ENCODE measurements around the gene FDXR.

Gene FDXR

DNA sequence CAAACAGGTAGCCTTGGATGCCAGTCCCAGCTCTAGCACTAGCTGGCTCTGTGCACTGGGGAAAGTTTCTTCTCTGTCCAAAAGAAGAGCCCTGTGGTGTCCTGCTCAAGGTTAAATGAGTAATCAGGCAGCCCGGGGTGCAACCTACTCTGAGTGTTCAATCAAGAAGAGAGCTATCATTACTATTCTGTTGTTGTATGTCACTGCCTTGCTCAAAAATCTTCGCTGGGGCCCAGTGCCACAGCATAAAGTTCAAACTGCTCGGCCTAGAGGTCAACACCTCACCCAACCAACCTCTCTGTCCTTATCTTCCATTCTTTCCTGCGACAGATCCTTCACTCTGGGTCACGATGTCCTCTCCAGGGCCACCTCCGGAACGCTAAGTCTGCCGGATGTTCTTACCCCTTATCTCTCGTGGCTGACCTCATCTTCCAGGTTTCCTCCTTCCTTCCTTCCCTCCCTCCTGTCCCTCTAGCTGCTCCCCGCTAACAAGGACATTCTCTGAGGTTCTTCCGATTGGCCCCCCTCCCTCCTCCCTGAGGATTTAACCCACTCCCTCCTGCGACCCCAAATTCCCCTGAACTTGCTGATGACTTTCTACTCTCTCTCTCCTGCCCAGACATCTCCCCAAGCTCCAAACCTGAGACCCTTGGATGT is 4.4 kb downstream of the FDXR start:
- Mint-ChIP-seq H3K36me3 (no peaks in the 10 kb centered on the region), H3K9me3 (no peaks in the 10 kb centered on the region), H3K4me1 (peaks cover 17% of the 10 kb centered on the region), H3K27ac (no peak overlapping the region), H3K27me3 (no peaks in the 10 kb centered on the region), H3K4me3 (no peak overlapping the region)

DNA sequence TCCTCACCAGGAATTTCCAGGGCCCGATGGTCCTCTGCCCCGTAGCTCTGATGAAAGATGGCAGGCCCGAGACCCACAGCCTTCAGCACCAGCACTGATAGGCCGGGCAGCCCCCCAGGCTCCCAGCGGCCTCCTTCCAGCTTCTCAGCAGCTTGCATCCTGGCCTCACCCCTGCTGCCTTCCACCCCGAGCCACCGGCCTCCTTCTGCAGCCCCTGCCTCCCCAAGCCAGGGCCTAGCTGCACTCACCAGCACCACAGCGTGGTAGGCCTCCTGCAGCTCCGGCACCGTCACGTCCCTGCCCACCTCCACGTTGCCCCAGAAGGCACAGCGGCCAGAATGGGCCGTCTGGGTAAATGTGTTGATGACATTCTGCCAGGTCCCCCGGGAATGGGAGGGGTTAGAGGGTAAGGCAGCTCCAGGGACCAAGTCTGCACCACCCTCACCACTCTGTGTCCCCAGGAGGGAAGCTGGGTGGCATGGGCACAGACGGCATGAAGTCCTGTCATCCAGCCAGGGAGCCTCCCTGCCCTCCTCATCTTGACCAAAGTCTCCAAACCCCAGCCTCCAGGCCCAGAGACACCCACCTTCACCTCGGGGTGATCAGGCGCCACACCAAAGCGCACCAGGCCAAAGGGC is 6.5 kb downstream of the FDXR start:
- H3K27ac Mint-ChIP-seq = no peak overlapping the region
- H3K27me3 Mint-ChIP-seq = peaks cover 1% of the 10 kb centered on the region
- peaks cover 10% of the 10 kb centered on the region for H3K4me1 Mint-ChIP-seq
- H3K4me3 Mint-ChIP-seq = no peak overlapping the region
- H3K36me3 Mint-ChIP-seq = no peaks in the 10 kb centered on the region
- H3K9me3 Mint-ChIP-seq = no peaks in the 10 kb centered on the region

DNA sequence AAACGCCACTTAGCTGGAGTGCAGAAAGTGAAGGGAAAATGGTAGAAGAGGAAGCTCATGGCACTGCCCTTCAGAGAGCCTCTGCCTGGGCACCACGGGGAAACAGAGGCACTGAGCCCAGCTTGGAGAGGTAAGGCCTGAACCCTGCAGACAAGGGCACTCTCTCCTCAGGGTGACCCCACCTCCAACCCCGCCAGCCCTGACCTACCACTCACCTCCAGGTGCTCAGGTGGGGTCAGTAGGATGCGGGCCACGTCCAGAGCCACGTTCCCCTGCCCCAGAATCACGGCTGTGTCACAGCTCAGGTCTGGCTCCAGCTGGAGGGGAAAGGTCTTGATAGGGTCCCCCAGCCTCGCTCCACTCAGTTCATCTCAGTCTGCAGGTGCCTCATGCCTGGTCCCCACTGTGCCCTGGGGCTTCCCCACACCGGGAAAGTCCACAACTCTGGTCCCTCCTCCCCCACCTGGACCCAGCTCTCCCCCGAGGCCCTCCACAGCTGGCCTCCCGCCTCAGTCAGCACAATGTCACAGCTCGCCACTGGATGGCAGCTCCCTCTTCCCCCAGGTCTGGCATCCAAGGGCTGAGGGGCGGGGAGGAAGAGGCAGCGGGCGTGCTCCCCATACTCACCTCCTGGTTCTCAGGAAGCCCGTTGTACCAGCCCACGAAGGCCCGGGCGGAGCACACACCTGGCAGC is 7.1 kb downstream of the FDXR start:
- Mint-ChIP-seq H3K36me3 (no peaks in the 10 kb centered on the region), H3K27me3 (peaks cover 1% of the 10 kb centered on the region), H3K27ac (no peak overlapping the region), H3K4me3 (no peak overlapping the region), H3K4me1 (peaks cover 10% of the 10 kb centered on the region), H3K9me3 (no peaks in the 10 kb centered on the region)

DNA sequence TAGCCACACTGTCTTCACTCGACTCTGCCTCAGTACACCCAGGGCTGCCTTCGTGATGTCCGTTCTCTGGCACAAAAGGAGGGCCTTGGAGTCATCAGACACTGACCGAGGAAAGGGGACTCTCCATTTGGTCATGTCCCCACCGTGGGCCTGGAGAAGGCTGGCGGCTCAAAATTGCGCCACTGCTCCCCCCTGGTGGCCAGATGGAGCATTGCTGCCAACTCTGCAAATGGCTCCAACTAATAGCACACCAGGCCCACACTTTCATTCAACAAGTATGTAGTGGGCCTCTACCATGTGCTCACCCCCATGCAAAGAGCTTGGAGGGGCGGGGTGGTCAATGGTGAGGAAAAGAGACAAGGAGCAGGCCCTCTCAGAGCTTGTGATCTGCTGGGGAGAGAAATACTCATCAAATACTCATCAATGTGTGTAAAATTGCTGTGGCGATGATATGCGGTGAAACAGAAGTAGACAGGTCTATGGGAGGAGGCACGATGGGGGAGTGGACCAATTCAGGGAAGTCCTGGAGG is 7.9 kb downstream of the FDXR start:
- Mint-ChIP-seq H3K27me3 (peaks cover 3% of the 10 kb centered on the region), H3K27ac (no peak overlapping the region), H3K36me3 (no peaks in the 10 kb centered on the region), H3K4me1 (peaks cover 10% of the 10 kb centered on the region), H3K4me3 (no peak overlapping the region), H3K9me3 (no peaks in the 10 kb centered on the region)

DNA sequence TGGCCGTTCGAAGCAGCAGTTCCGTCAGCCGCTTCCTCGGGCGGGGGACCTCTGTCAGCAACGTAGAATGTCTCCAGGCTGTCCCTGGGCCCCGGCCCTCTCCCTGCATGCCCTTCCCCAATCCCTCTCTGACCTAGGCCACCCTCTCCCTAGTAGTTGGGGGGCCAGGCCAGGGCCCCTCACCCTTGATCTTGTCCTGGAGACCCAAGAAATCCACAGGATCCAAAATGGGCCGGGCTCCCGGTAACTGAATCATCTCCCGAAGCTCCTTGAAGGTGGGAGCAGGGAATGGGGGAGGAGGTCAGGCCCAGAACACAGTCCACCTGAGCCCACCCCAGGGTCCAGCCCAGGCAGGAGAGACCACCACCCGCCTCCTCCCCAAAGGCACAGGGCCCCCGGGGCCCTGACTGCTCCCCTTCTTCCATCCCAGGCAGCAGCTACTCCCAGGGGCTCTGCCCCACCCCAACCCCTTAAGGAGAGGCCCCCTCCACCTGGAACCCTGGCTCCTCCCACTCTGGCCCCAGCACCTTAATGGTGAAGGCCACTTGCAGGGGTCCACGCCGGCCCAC is 8.4 kb downstream of the FDXR start:
- H3K27ac Mint-ChIP-seq = no peak overlapping the region
- H3K4me1 Mint-ChIP-seq = peaks cover 10% of the 10 kb centered on the region
- no peaks in the 10 kb centered on the region for H3K9me3 Mint-ChIP-seq
- H3K27me3 Mint-ChIP-seq = peaks cover 3% of the 10 kb centered on the region
- no peak overlapping the region for H3K4me3 Mint-ChIP-seq
- H3K36me3 Mint-ChIP-seq = no peaks in the 10 kb centered on the region

DNA sequence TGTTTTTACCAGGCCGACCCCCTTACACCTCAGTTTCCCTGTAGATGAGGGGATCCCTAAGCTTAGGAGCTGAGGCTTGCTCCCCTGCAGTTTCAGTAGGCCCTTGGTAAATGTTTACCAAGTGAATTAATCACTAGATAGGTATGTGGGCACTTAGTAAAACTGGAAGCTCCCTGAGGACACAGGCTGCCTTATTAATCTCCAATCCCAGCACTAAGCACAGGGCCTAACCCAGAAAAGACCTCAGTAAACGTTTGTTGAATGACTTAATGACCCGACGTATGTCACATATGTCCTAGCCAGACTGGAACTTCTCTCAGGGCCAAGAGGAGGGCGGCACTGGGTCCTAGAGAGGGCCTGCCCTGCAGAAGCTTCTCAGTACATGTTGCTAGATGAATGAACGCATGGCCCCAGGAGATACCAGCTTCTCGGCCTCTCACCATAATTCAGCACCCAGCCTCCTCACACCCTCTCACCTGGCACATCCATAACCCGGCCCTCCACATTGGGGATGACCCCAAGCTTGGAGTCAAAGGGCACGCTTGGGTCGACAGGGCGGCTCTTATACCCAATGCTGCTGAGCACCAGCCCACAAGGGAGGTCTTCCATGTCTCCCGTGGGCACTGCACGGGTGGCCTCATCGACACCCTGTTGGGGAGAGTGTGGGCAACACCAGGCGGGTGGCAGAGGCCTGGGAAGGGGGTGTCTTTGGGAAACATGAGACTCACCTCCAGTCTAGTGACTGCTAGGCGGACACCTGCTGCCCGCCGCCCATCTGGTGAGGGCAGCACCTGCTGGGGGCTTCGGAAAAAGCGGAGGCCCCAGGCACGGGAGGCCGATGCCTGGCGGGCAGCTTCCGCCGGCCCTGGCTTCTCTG is 9.1 kb downstream of the FDXR start:
- H3K4me1 Mint-ChIP-seq = peaks cover 13% of the 10 kb centered on the region
- no peaks in the 10 kb centered on the region for H3K36me3 Mint-ChIP-seq
- H3K4me3 Mint-ChIP-seq = no peak overlapping the region
- peaks cover 10% of the 10 kb centered on the region for H3K27me3 Mint-ChIP-seq
- H3K9me3 Mint-ChIP-seq = no peaks in the 10 kb centered on the region
- no peak overlapping the region for H3K27ac Mint-ChIP-seq

DNA sequence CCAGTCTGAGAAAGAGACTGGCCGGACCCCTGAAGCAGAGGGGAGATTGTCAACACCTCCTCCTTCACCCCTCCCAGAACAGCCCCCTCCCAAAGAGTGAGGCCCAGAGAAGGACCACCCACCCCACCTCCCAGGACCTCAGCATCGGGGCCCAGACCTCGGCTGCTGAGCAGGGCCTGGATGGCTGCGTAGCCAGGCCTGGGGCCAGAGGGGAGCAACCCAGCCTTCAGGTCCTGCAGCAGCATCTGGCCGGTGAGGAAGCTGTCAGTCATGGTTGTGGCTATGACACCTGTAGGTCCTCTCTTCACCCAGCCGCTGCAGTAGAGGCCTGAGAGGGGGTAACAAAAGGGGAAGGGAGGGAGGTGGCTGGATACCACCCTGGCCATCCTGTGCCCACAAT is 9.9 kb downstream of the FDXR start:
- peaks cover 13% of the 10 kb centered on the region for H3K27me3 Mint-ChIP-seq
- no peak overlapping the region for H3K27ac Mint-ChIP-seq
- H3K9me3 Mint-ChIP-seq = no peaks in the 10 kb centered on the region
- H3K4me3 Mint-ChIP-seq = no peak overlapping the region
- no peaks in the 10 kb centered on the region for H3K36me3 Mint-ChIP-seq
- H3K4me1 Mint-ChIP-seq = peaks cover 13% of the 10 kb centered on the region

DNA sequence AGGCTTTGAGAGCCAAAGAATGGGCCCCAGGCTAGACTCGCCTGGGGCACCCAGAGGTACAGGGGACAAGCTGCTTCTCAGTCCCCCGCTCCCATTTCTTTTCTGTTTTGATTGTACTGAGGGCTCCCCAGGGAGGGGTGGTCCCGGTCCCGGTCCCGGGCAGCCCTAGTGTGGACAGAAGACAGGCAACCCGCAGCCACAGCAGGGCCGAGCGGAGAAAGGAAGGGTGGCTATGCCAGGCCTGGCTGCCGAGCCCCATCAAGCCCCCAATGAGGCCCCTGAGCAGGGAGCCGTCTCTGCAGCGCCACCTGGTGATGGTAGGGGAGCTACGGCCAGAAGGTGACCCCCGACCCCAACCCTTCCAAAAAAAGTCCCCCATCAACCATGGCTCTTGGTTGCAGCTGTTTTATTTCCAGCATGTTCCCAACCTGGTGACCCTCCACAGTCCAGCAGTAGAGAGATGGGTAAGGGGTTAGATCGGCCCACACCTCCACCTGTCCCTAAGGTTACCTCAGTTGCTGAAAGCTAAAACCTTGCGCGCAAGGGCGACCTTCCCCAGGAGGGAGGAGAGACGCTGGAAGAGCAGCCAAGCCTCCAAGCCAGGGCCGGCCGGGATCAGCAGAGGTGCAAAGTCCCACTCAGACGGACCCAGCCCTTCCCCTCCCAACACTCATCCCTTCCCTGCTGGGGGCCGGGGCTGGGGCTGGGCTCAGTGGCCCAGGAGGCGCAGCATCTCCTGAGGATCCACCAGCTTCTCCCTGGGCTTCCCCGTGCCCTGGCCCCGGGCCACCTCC is 10.5 kb downstream of the FDXR start:
- H3K4me1 Mint-ChIP-seq = peaks cover 13% of the 10 kb centered on the region
- H3K27ac Mint-ChIP-seq = no peak overlapping the region
- H3K27me3 Mint-ChIP-seq = peaks cover 19% of the 10 kb centered on the region
- no peaks in the 10 kb centered on the region for H3K36me3 Mint-ChIP-seq
- H3K9me3 Mint-ChIP-seq = no peaks in the 10 kb centered on the region
- peak overlapping the region; percentile 63 for H3K4me3 Mint-ChIP-seq

DNA sequence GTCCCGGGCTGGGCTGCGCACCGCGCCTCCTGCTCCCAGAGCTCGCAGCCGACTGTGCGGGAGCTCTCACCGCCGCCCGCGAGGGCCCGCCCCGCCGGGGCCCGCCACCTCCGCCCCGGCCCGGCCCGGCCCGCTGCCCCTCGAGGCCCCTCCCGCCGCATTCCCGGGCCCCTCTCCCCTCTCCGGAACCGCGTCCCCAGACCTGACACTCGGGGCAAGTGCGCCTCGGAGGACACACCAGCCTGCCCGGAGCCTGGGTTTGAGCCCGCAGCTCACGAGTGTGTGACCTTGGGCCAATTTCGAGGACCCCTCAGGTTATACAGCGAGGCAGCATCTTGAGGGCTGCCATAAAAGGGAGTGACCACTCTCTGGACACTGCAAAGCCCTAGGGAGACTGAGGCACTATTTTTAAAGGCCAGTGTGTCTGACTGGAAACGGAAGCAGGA is 11.1 kb downstream of the FDXR start:
- H3K4me3 Mint-ChIP-seq = peak overlapping the region; percentile 63
- H3K9me3 Mint-ChIP-seq = no peaks in the 10 kb centered on the region
- no peaks in the 10 kb centered on the region for H3K36me3 Mint-ChIP-seq
- peaks cover 13% of the 10 kb centered on the region for H3K4me1 Mint-ChIP-seq
- peaks cover 25% of the 10 kb centered on the region for H3K27me3 Mint-ChIP-seq
- H3K27ac Mint-ChIP-seq = no peak overlapping the region

DNA sequence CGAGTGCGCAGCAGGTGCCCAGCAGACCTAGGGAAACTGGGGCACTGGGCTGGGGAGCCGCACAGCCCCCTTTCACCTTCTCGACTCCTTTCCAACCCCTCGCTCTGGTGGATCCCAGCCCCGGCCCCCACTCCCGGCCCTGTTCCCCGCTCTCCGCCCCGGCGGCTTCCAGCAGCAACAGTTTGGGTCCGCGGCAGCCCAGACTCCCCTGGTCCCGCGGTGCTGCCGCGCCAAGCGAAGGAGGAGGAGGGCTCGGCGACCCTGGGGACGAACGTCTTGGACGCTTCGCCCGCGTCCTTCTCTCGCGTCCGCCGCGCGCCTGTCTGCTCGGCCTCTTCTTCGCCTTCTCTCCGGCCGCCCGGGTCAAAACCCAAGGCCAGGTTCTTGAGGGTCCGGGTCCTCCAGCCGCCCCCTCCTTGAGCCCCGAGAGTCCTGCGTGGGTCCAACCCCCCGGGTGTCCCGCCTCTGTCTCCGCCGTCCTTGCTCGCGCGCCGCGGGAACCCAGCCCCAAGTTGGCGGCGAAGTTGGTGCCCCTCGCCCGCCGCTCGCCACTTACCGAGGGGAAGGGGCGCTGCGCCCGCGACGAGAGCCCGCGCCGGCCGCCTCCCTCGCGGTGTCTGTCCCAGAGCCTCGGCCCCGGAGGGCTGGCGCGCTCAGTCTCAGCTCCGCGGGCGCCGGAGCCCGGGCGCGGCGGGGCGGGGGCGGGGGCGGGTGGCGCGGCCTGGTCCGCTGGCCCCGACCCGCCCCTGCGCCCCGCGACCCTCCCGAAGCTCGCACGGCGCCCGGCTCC is 11.7 kb downstream of the FDXR start:
- H3K4me3 Mint-ChIP-seq = peak overlapping the region; percentile 51
- H3K36me3 Mint-ChIP-seq = no peaks in the 10 kb centered on the region
- H3K9me3 Mint-ChIP-seq = no peaks in the 10 kb centered on the region
- H3K27me3 Mint-ChIP-seq = peaks cover 27% of the 10 kb centered on the region
- no peak overlapping the region for H3K27ac Mint-ChIP-seq
- peaks cover 13% of the 10 kb centered on the region for H3K4me1 Mint-ChIP-seq

DNA sequence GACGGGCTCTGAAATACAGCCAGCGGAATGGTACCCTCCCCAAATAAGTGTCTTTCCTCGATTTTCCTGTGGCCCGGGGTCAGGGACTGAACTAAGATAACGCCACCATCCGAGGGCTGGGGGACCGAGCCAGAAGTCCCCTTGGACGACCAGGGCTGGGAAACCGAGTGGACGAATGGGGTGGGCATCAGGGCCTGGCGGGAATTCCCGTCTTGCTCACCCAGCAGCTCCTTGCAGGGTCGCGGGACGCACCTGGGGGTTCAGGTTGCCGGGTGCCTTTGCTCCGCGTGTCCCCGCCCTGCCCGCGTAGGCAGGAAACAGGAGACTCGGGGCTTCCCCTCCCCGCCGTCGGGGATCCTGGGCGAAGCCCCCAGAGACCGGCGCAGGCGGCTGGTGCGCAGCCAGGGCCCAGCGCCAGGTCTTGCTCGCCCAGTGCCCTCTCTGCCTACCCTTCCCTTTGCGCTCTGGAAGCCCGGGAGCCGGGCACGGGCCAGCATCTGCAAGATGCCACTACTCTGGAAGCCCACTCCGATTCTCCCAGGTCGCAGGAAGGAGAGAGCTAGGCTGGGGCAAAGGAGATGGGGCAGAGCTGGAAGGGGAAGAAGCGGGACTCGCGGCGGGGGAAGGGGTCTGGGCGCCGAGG is 12.4 kb downstream of the FDXR start:
- Mint-ChIP-seq H3K36me3 (no peaks in the 10 kb centered on the region), H3K4me1 (peaks cover 13% of the 10 kb centered on the region), H3K27ac (no peak overlapping the region), H3K9me3 (no peaks in the 10 kb centered on the region), H3K4me3 (peak overlapping the region; percentile 70), H3K27me3 (peaks cover 32% of the 10 kb centered on the region)

DNA sequence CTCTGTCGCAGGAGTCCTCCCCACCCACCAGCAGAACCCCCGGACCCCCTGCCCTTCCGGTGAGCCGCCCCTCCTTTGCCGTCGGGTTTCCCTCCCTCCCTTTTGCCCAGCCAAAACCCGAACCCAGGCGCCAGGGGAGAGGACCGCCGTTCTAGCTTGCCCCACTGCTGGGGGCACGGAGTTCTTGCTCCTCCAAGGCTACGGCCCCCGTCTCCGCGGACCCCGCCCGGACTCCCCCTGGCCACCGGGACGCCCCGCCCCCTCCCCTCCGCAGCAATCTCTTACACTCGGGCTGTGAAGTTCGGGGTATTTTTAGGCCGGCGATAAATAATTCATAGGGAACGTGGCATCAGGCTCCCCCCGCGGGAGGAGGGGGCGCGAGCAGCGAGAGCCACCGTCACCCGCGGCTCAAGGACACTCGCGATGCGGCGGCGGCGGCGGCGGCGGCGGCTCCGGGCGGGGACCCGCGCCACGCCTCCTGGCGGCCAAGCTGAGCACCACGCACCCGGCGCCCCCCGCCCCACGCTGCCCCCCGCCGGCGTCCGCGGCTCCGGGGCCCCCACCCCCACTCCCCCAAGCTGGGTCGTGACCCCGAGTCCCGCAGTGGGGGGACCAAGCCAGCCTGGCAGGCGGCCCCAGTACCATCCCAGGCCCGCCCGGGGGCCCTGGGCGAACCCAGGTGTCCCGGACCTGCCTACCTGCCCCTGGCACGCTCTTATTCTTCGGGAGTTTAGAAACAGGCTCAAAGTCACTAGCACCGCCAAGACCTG is 13.2 kb downstream of the FDXR start, which contains the start of gene GRIN2C:
Gene GRIN2C, minus strand, starts transcription at position 427 of the 770 bp plus-strand sequence. CDS start 4,793 bp downstream, outside the sequence.
- Mint-ChIP-seq H3K4me1 (peaks cover 9% of the 10 kb centered on the region), H3K27ac (no peak within 1 kb of the TSS), H3K4me3 (peak within 1 kb of the TSS; percentile 70), H3K36me3 (no peaks in the 10 kb centered on the region), H3K9me3 (no peaks in the 10 kb centered on the region), H3K27me3 (peaks cover 35% of the 10 kb centered on the region)
